Measurements from ENCODE around the gene PARD6B. TPM values are rescaled to one million over a fixed set of nuclear protein-coding genes. Genes with fewer than 3 reads are reported as not detected.

PARD6B gene
- total RNA-seq, 1 donor from 2014 or later = 4.0 TPM

DNA sequence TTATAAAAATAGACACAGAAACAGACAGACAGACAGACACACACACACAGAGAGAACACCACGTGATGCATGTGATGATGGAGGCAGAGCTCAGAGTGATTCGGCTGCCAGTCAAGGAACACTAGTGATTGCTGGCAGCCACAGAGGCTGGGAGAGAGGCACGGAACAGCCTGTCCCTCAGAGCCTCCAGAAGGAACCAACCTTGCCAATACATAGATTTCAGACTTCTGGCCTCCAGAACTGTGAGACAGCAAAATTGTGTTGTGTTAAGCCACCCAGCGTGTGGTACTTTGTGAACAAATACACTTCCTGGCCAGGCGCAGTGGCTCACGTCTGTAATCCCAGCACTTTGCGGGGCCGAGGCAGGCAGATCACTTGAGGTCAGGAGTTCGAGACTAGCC, 9.5 kb upstream of the PARD6B start:
- no peaks in the 10 kb centered on the region for H3K36me3 Mint-ChIP-seq (ENCODE audit: unreplicated experiment)
- H3K9me3 Mint-ChIP-seq (ENCODE audit: unreplicated experiment) = peaks cover 3% of the 10 kb centered on the region
- H3K27me3 Mint-ChIP-seq (ENCODE audit: unreplicated experiment) = no peaks in the 10 kb centered on the region
- peaks cover 6% of the 10 kb centered on the region for H3K4me1 Mint-ChIP-seq (ENCODE audit: low read depth, unreplicated experiment)
- H3K4me3 Mint-ChIP-seq (ENCODE audit: unreplicated experiment) = no peak overlapping the region
- TF ChIP-seq, protein P1, sequence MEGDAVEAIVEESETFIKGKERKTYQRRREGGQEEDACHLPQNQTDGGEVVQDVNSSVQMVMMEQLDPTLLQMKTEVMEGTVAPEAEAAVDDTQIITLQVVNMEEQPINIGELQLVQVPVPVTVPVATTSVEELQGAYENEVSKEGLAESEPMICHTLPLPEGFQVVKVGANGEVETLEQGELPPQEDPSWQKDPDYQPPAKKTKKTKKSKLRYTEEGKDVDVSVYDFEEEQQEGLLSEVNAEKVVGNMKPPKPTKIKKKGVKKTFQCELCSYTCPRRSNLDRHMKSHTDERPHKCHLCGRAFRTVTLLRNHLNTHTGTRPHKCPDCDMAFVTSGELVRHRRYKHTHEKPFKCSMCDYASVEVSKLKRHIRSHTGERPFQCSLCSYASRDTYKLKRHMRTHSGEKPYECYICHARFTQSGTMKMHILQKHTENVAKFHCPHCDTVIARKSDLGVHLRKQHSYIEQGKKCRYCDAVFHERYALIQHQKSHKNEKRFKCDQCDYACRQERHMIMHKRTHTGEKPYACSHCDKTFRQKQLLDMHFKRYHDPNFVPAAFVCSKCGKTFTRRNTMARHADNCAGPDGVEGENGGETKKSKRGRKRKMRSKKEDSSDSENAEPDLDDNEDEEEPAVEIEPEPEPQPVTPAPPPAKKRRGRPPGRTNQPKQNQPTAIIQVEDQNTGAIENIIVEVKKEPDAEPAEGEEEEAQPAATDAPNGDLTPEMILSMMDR (IDR thresholded peaks at IDR 0.05; ENCODE audit: partially characterized antibody, unreplicated experiment) = no peak
- H3K27ac Mint-ChIP-seq (ENCODE audit: unreplicated experiment) = no peak overlapping the region
- no peak for DNase-seq

- no peak for DNase-seq
- no peak overlapping the region for H3K27ac Mint-ChIP-seq (ENCODE audit: unreplicated experiment)
- no peaks in the 10 kb centered on the region for H3K27me3 Mint-ChIP-seq (ENCODE audit: unreplicated experiment)
- TF ChIP-seq, protein P1 (IDR thresholded peaks at IDR 0.05; ENCODE audit: partially characterized antibody, unreplicated experiment) = no peak
- H3K36me3 Mint-ChIP-seq (ENCODE audit: unreplicated experiment) = no peaks in the 10 kb centered on the region
- H3K4me1 Mint-ChIP-seq (ENCODE audit: low read depth, unreplicated experiment) = peaks cover 6% of the 10 kb centered on the region
- H3K4me3 Mint-ChIP-seq (ENCODE audit: unreplicated experiment) = no peak overlapping the region
- H3K9me3 Mint-ChIP-seq (ENCODE audit: unreplicated experiment) = peaks cover 3% of the 10 kb centered on the region
Observed at GRCh38 chr20:50722424-50723155, 8.8 kb upstream of the PARD6B start.

DNA sequence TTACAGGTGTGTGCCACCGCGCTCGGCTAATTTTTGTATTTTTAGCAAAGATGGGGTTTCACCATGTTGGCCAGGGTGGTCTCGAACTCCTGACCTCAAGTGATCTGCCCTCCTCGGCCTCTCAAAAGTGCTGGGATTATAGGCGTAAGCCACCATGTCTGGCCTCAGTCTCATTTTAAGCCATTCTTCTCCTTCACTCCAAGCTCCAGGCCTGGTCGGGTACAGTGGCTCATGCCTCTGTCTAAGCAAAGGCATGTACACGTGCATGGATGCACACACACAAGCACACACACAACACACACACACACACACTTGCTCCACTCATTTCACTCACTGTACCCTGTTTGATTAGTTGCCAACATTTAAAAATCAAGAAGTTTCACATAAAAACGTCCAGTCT, 7.7 kb upstream of the PARD6B start:
- Mint-ChIP-seq H3K9me3 (ENCODE audit: unreplicated experiment) (peaks cover 2% of the 10 kb centered on the region), H3K4me3 (ENCODE audit: unreplicated experiment) (no peak overlapping the region), H3K36me3 (ENCODE audit: unreplicated experiment) (no peaks in the 10 kb centered on the region), H3K4me1 (ENCODE audit: low read depth, unreplicated experiment) (no peaks in the 10 kb centered on the region), H3K27me3 (ENCODE audit: unreplicated experiment) (no peaks in the 10 kb centered on the region), H3K27ac (ENCODE audit: unreplicated experiment) (no peak overlapping the region)
- TF ChIP-seq, protein P1 (IDR thresholded peaks at IDR 0.05; ENCODE audit: partially characterized antibody, unreplicated experiment) = no peak
- DNase-seq = no peak

GRCh38 chr20:50724112-50724725, 7.2 kb upstream of the PARD6B start:
- H3K27ac Mint-ChIP-seq (ENCODE audit: unreplicated experiment) = no peak overlapping the region
- DNase-seq = no peak
- H3K27me3 Mint-ChIP-seq (ENCODE audit: unreplicated experiment) = no peaks in the 10 kb centered on the region
- no peaks in the 10 kb centered on the region for H3K36me3 Mint-ChIP-seq (ENCODE audit: unreplicated experiment)
- peaks cover 2% of the 10 kb centered on the region for H3K9me3 Mint-ChIP-seq (ENCODE audit: unreplicated experiment)
- TF ChIP-seq, protein P1 (IDR thresholded peaks at IDR 0.05; ENCODE audit: partially characterized antibody, unreplicated experiment) = no peak
- no peaks in the 10 kb centered on the region for H3K4me1 Mint-ChIP-seq (ENCODE audit: low read depth, unreplicated experiment)
- H3K4me3 Mint-ChIP-seq (ENCODE audit: unreplicated experiment) = no peak overlapping the region
